K562 (cell line): ENCODE measurements around the gene LIN7A. TPM values are rescaled to one million over a fixed set of nuclear protein-coding genes. Genes with fewer than 3 reads are reported as not detected.

ENCODE experiments used
- ATAC-seq: fragments of 200-7000 bp; cut with Tn5 transposase; 3 replicates; pipeline ENCODE4 v1.9.1; 2020; ENCODE audit warnings: moderate library complexity
- BruUV-seq: library from RNA; stranded (reverse); fragments of 400-500 nt; replicated peaks from 2 replicates; lab custom pipeline; 2021; lab: Mats Ljungman, UMichigan
- CTCF ChIA-PET: fragments of 300-600 bp; formaldehyde crosslinking; extraction: SDS; loops from one replicate; lab custom pipeline; 2021; ENCODE audit warnings: low intra/inter-chr PET ratio; lab: Yijun Ruan, JAX
- POLR2A ChIA-PET: fragments of 300-600, 350-650 bp; sonication (Branson Sonifier 250); formaldehyde crosslinking; extraction: SDS; loops from one replicate; lab custom pipeline; 2021; ENCODE audit warnings: antibody characterized with exemption, inconsistent platforms; lab: Yijun Ruan, JAX
- DNase-seq, 4 experiments: peaks; one replicate each; pipeline versions ENCODE4 v3.0.0 to v3.0.0-alpha.2; 2011 to 2018; ENCODE audit warnings: low spot score in 3 of 4, mixed read lengths in 3 of 4; ENCODE audit errors: extremely low read depth in 1 of 4
- FAIRE-seq: peaks from 2 replicates; lab custom pipeline; 2011; peaks lifted over from hg19 to GRCh38; lab: Jason Lieb, UNC
- H2AFZ ChIP-seq: 2 replicates; pipeline ENCODE4 v1.6.0; 2011; ENCODE audit warnings: low read depth, low read length, control low read depth, inconsistent platforms
- H3K27ac ChIP-seq: fragments of 200-600 bp; 3 replicates; pipeline ENCODE4 v1.8.0; 2011; ENCODE audit warnings: low read depth, mild to moderate bottlenecking, control low read depth, inconsistent platforms, low read length, moderate library complexity, mixed read lengths; ENCODE audit errors: extremely low read depth
- H3K27me3 ChIP-seq, 2 experiments: fragments of 300-600 bp in 1 of 2; 2 replicates in 1 of 2; 3 replicates in 1 of 2; pipeline versions ENCODE4 v1.6.0 to v1.8.0; 2011; ENCODE audit warnings: inconsistent platforms in 2 of 2, low read length in 2 of 2, mild to moderate bottlenecking in 1 of 2, mixed read lengths in 1 of 2, moderate library complexity in 1 of 2; ENCODE audit not compliant: control insufficient read depth in 2 of 2, insufficient read depth in 2 of 2
- H3K36me3 ChIP-seq: fragments of 300-600 bp; 3 replicates; pipeline ENCODE4 v1.8.0; 2011; ENCODE audit warnings: mild to moderate bottlenecking, low read length, inconsistent platforms; ENCODE audit not compliant: control insufficient read depth, insufficient read depth
- H3K4me1 ChIP-seq, 2 experiments: fragments of 200-600 bp in 1 of 2; replicated peaks in 1 of 2; 2 replicates in 1 of 2; 3 replicates in 1 of 2; pipeline versions ENCODE4 v1.5.1 to v1.8.0; 2011; ENCODE audit warnings: inconsistent platforms in 2 of 2, low read length in 2 of 2, mild to moderate bottlenecking in 1 of 2, mixed read lengths in 1 of 2, moderate library complexity in 1 of 2; ENCODE audit not compliant: control insufficient read depth in 2 of 2, insufficient read depth in 2 of 2
- H3K4me2 ChIP-seq: 2 replicates; pipeline ENCODE4 v1.6.1; 2011; ENCODE audit warnings: low read length, control low read depth, inconsistent platforms, mixed read lengths; ENCODE audit not compliant: insufficient read depth
- H3K4me3 ChIP-seq: fragments of 200-600 bp; sonication (generic), shearing (Covaris generic); 2 replicates; pipeline ENCODE4 v1.5.1; 2016; ENCODE audit warnings: control low read depth, inconsistent platforms
- H3K79me2 ChIP-seq: fragments of 200-600 bp; 3 replicates; pipeline ENCODE4 v1.8.0; 2011; ENCODE audit warnings: low read length, inconsistent platforms; ENCODE audit not compliant: control insufficient read depth, insufficient read depth
- H3K9ac ChIP-seq, 2 experiments: 2 replicates each; pipeline versions ENCODE4 v1.6.0 to v1.6.1; 2011; ENCODE audit warnings: low read depth in 2 of 2, low read length in 2 of 2, control low read depth in 1 of 2, inconsistent platforms in 1 of 2, mild to moderate bottlenecking in 1 of 2, mixed read lengths in 1 of 2; ENCODE audit not compliant: insufficient read depth in 1 of 2
- H3K9me1 ChIP-seq: one replicate; pipeline ENCODE4 v1.6.0; 2011; ENCODE audit warnings: inconsistent platforms, mild to moderate bottlenecking, low read length, moderate library complexity; ENCODE audit not compliant: control insufficient read depth, insufficient read depth
- H3K9me3 ChIP-seq: replicated peaks from 2 replicates; pipeline ENCODE4 v1.5.1; 2011; ENCODE audit warnings: low read depth, low read length, inconsistent platforms; ENCODE audit not compliant: control insufficient read depth, insufficient read depth
- H4K20me1 ChIP-seq: replicated peaks from 2 replicates; pipeline ENCODE4 v1.6.1; 2011; ENCODE audit warnings: low read length, inconsistent platforms, mixed read lengths; ENCODE audit not compliant: control insufficient read depth, insufficient read depth
- BRF1 ChIP-seq: IDR thresholded peaks from 3 replicates; pipeline ENCODE4 v1.6.1; 2011; ENCODE audit warnings: borderline replicate concordance, mild to moderate bottlenecking; ENCODE audit not compliant: insufficient read length; ENCODE audit errors: extremely low read depth
- CCNT2 ChIP-seq: IDR thresholded peaks from 2 replicates; pipeline ENCODE4 v1.6.1; 2011; ENCODE audit warnings: borderline replicate concordance, low read depth, mild to moderate bottlenecking, moderate library complexity, mixed read lengths, low read length; ENCODE audit not compliant: insufficient read length; ENCODE audit errors: extremely low read depth
- HOXB6 ChIP-seq: fragments of 250-450 bp; sonication (Bioruptor Pico); IDR thresholded peaks from 2 replicates; pipeline ENCODE4 v1.5.1; 2022; ENCODE audit warnings: mild to moderate bottlenecking, borderline replicate concordance
- NELFE ChIP-seq: IDR thresholded peaks from 2 replicates; pipeline ENCODE4 v1.6.1; 2011; ENCODE audit warnings: mild to moderate bottlenecking; ENCODE audit not compliant: insufficient read depth, insufficient read length
- PCBP1 ChIP-seq: fragments of 200-400 bp; formaldehyde crosslinking; IDR thresholded peaks from 2 replicates; pipeline ENCODE4 v1.6.1; 2018; ENCODE audit warnings: mild to moderate bottlenecking, low read depth, low read length; ENCODE audit not compliant: poor library complexity, severe bottlenecking
- RFX1 ChIP-seq: fragments of 450-650 bp; IDR thresholded peaks from 2 replicates; pipeline ENCODE4 v1.6.1; 2016; ENCODE audit warnings: mild to moderate bottlenecking, moderate library complexity
- SIX5 ChIP-seq, 2 experiments: IDR thresholded peaks; 2 replicates each; pipeline ENCODE4 v1.6.1; 2011; ENCODE audit warnings: low read length in 2 of 2, borderline replicate concordance in 1 of 2, low read depth in 1 of 2, mild to moderate bottlenecking in 1 of 2, moderate library complexity in 1 of 2; ENCODE audit not compliant: insufficient read depth in 1 of 2
- ZBTB17 ChIP-seq: fragments of 450-650 bp; formaldehyde crosslinking; IDR thresholded peaks from 2 replicates; pipeline ENCODE4 v1.4.0; 2020; ENCODE audit warnings: mild to moderate bottlenecking
- ZKSCAN3 ChIP-seq: fragments of 250-450 bp; sonication (Bioruptor Pico); IDR thresholded peaks from 2 replicates; pipeline ENCODE4 v1.4.0; 2020
- ZNF146 ChIP-seq: IDR thresholded peaks from one replicate; pipeline ENCODE4 v1.6.1; 2018; ENCODE audit warnings: missing compliant biosample characterization; ENCODE audit not compliant: unreplicated experiment
- ZNF668 ChIP-seq: fragments of 250-450 bp; sonication (Bioruptor Pico); IDR thresholded peaks from 2 replicates; pipeline ENCODE4 v1.8.0; 2022; ENCODE audit warnings: mild to moderate bottlenecking, inconsistent platforms
- WGBS: fragments of 100-300 bp; shearing (Covaris generic); methylation state at CpG from one replicate; pipeline ENCODE4 v1.1.6; 2016; ENCODE audit warnings: low coverage, mixed read lengths; ENCODE audit not compliant: insufficient coverage; ENCODE audit errors: missing lambda C conversion rate; 5-methylcytosine and 5-hydroxymethylcytosine counted together
- in situ Hi-C: fragments of 300-500 bp; cut with MboI; formaldehyde crosslinking; loops from 4 replicates; pipeline ENCODE4 v1.15.0; 2018; ENCODE audit warnings: inconsistent platforms, mixed read lengths
- intact Hi-C: fragments of 100-400 bp; cut with micrococcal nuclease; formaldehyde crosslinking; loops from 2 replicates; pipeline ENCODE4 v1.14.2; 2022
- polyA plus RNA-seq, 8 experiments: library from polyadenylated mRNA; depleted of rRNA in 4 of 8; stranded (reverse) in 5 of 8; unstranded in 3 of 8; fragments of >200 nt; fragmentation: Nextera tagmentation in 2 of 8; fragmentation: Illumina TruSeq in 1 of 8; extraction: Ambion mirVana in 2 of 8; extraction: Trizol in 1 of 8; gene quantifications; 2 replicates each; pipeline versions ENCODE4 v1.2.1 to v1.2.3, GENCODE V29; 2011 to 2014; ENCODE audit warnings: inconsistent platforms in 1 of 8, missing spikeins in 1 of 8
- total RNA-seq, 7 experiments: library from RNA; depleted of rRNA in 6 of 7; stranded (reverse); fragments of >200 nt in 6 of 7; fragmentation: Illumina TruSeq in 2 of 7; extraction: Trizol in 2 of 7; gene quantifications; 2 replicates each; pipeline versions ENCODE4 v1.2.1 to v1.2.3, GENCODE V29; 2011 to 2021; ENCODE audit warnings: low replicate concordance in 1 of 7
- TF ChIP-seq, protein P1 (sequence below): fragments of 250-450 bp; sonication (Bioruptor Pico); IDR thresholded peaks from 2 replicates; pipeline ENCODE4 v1.5.0; 2020; ENCODE audit warnings: mild to moderate bottlenecking

The LIN7A gene
- total and polyA plus RNA-seq, 9 of the 15 experiments (the other 6 are each of a cell fraction or from before 2014, with no cell fraction given), result not detected

DNA sequence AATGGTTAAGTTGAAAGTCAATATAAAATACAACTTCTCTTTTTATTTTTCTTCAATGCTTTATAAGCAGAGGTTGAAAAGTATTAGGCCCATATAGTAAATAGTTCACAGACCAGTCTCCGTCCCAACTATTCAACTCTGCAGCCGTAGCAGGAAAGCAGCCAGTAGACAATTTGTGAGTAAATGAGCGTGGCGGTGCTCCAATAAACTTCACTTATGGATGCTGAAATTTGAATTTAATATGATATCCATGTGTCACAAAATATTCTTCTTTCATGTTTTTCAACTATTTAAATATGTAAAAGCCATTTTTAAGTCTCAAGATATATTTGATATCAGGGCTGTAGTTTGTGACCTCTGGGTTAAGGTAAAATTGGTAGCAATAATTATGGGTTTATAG lies 17.7 kb downstream of the LIN7A start:
- ATAC-seq (no peak), DNase-seq (no peak), FAIRE-seq (no peak)
- Histone ChIP-seq H3K36me3 (no peaks in the 10 kb centered on the region), H3K4me1 (no peaks in the 10 kb centered on the region), H3K9me1 (no peaks in the 10 kb centered on the region), H3K79me2 (no peaks in the 10 kb centered on the region), H3K9ac (no peak overlapping the region), H3K4me2 (no peak overlapping the region), H4K20me1 (no peaks in the 10 kb centered on the region), H3K27ac (no peak overlapping the region), H3K4me3 (no peak overlapping the region), H3K27me3 (no peaks in the 10 kb centered on the region), H2AFZ (no peak overlapping the region), H3K9me3 (no peaks in the 10 kb centered on the region)
- BruUV-seq, result no TSS peak
- in situ Hi-C loops, result no loop called here
- intact Hi-C loops, result no loop called here
- no peak for TF ChIP-seq RFX1
- no peak for TF ChIP-seq SIX5 (IDR thresholded peaks at IDR 0.05; ENCODE audit: borderline replicate concordance in 1 of 2, insufficient read depth in 1 of 2, low read depth in 1 of 2, low read length in 2 of 2)
- TF ChIP-seq ZNF668 (CRISPR knock-in tag), result no peak
- no peak for TF ChIP-seq NELFE
- no peak for TF ChIP-seq ZNF146 (CRISPR knock-in tag)
- no peak for TF ChIP-seq ZKSCAN3 (CRISPR knock-in tag)
- no peak for TF ChIP-seq ZBTB17 (CRISPR knock-in tag)
- ChIA-PET POLR2A (no interaction called here), CTCF (no interaction called here)
- 2% methylated on average over 4 of the region's 4 CpGs for WGBS

DNA sequence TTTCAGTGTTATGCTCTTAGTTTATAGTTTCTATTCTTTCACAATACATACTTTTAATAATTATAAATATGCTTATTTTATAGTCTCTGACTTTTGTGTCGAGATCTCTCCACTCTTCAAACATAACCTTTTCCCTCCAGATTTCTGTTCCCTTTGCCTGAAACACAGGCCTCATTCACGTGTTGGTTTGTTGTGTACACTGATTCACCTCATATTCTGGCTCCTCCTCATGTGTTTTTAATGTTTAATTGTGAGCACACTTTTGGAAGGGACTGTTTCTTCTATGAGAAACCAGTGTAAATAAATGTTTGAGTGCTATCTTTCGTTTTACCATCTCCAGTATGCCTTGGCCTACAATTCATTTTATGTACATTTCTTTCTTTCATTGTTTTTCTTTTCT lies 20.1 kb downstream of the LIN7A start:
- FAIRE-seq, result no peak
- TF ChIP-seq HOXB6 (CRISPR knock-in tag) (no peak), CCNT2 (no peak), PCBP1 (no peak), BRF1 (no peak)
- TF ChIP-seq, protein P1, sequence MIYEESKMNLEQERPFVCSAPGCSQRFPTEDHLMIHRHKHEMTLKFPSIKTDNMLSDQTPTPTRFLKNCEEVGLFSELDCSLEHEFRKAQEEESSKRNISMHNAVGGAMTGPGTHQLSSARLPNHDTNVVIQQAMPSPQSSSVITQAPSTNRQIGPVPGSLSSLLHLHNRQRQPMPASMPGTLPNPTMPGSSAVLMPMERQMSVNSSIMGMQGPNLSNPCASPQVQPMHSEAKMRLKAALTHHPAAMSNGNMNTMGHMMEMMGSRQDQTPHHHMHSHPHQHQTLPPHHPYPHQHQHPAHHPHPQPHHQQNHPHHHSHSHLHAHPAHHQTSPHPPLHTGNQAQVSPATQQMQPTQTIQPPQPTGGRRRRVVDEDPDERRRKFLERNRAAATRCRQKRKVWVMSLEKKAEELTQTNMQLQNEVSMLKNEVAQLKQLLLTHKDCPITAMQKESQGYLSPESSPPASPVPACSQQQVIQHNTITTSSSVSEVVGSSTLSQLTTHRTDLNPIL (CRISPR knock-in tag), result no peak
- POLR2A ChIA-PET, result no interaction called here
- Histone ChIP-seq H3K9me1 (no peaks in the 10 kb centered on the region), H3K27me3 (no peaks in the 10 kb centered on the region), H3K4me1 (no peaks in the 10 kb centered on the region), H2AFZ (no peak overlapping the region), H3K4me3 (no peak overlapping the region), H3K9me3 (no peaks in the 10 kb centered on the region), H3K27ac (no peak overlapping the region), H4K20me1 (no peaks in the 10 kb centered on the region), H3K9ac (no peak overlapping the region), H3K79me2 (no peaks in the 10 kb centered on the region), H3K4me2 (no peak overlapping the region), H3K36me3 (no peaks in the 10 kb centered on the region)
- intact Hi-C loops, result no loop called here
- no peak for DNase-seq
- CTCF ChIA-PET, result no interaction called here
- no peak for ATAC-seq
- in situ Hi-C loops, result no loop called here
- WGBS, result 0% methylated on average over 3 of the region's 3 CpGs
- BruUV-seq, result no TSS peak
